WERI-Rb-1 (cell line): ENCODE measurements around the gene ADAMTS20.
A peak's percentile ranks its signal among the peaks of the same experiment; 100 is the strongest.

Experiments used
- DNase-seq: peaks from one replicate; pipeline ENCODE4 v3.0.0-alpha.2; 2020
- H3K27ac ChIP-seq: fragments of 250-450 bp; sonication (Bioruptor Pico); 2 replicates; pipeline ENCODE4 v1.5.1; 2020; ENCODE audit warnings: mild to moderate bottlenecking, moderate library complexity
- H3K27me3 ChIP-seq: fragments of 250-450 bp; sonication (Bioruptor Pico); 2 replicates; pipeline ENCODE4 v1.5.1; 2021; ENCODE audit warnings: mild to moderate bottlenecking, low read depth, moderate library complexity; ENCODE audit not compliant: insufficient read depth, severe bottlenecking
- H3K36me3 ChIP-seq: fragments of 250-450 bp; sonication (Bioruptor Pico); 2 replicates; pipeline ENCODE4 v1.5.1; 2020; ENCODE audit warnings: mild to moderate bottlenecking, moderate library complexity
- H3K4me3 ChIP-seq: 2 replicates; pipeline ENCODE4 v1.5.1; 2011; ENCODE audit warnings: low read depth, mild to moderate bottlenecking, control low read depth, low read length
- H3K9me3 ChIP-seq: fragments of 250-450 bp; sonication (Bioruptor Pico); 2 replicates; pipeline ENCODE4 v1.5.1; 2021; ENCODE audit warnings: mild to moderate bottlenecking, moderate library complexity; ENCODE audit not compliant: severe bottlenecking
- CTCF ChIP-seq: IDR thresholded peaks from 2 replicates; pipeline ENCODE4 v1.5.1; 2011; ENCODE audit warnings: low read depth, mild to moderate bottlenecking, control low read depth, inconsistent platforms, low read length

Gene ADAMTS20

GRCh38 chr12:43462080-43462479 lies 89.9 kb downstream of the ADAMTS20 start:
- Histone ChIP-seq H3K36me3 (no peaks in the 10 kb centered on the region), H3K9me3 (no peaks in the 10 kb centered on the region), H3K27ac (no peak overlapping the region), H3K27me3 (no peaks in the 10 kb centered on the region), H3K4me3 (no peak overlapping the region)
- TF ChIP-seq CTCF, result no peak
- no peak for DNase-seq

- no peaks in the 10 kb centered on the region for H3K27me3 ChIP-seq
- H3K9me3 ChIP-seq, result peaks cover 4% of the 10 kb centered on the region
- H3K36me3 ChIP-seq, result no peaks in the 10 kb centered on the region
- no peak for DNase-seq
- no peak for TF ChIP-seq CTCF
- H3K27ac ChIP-seq, result no peak overlapping the region
- H3K4me3 ChIP-seq, result no peak overlapping the region
Observed at GRCh38 chr12:43459285-43459684, 92.7 kb downstream of the ADAMTS20 start.

GRCh38 chr12:43453761-43454160 lies 98.2 kb downstream of the ADAMTS20 start:
- H3K4me3 ChIP-seq, result no peak overlapping the region
- H3K36me3 ChIP-seq, result no peaks in the 10 kb centered on the region
- no peak for TF ChIP-seq CTCF
- H3K27me3 ChIP-seq, result no peaks in the 10 kb centered on the region
- H3K9me3 ChIP-seq, result peaks cover 4% of the 10 kb centered on the region
- DNase-seq, result no peak
- H3K27ac ChIP-seq, result no peak overlapping the region

GRCh38 chr12:43444940-43445564 lies 107.0 kb downstream of the ADAMTS20 start:
- Histone ChIP-seq H3K27ac (no peak overlapping the region), H3K4me3 (no peak overlapping the region), H3K27me3 (no peaks in the 10 kb centered on the region), H3K36me3 (no peaks in the 10 kb centered on the region), H3K9me3 (no peaks in the 10 kb centered on the region)
- peak; percentile 73 for TF ChIP-seq CTCF
- peak; percentile 67 for DNase-seq

- Histone ChIP-seq H3K27ac (no peak overlapping the region), H3K4me3 (no peak overlapping the region), H3K27me3 (no peaks in the 10 kb centered on the region), H3K9me3 (no peaks in the 10 kb centered on the region), H3K36me3 (no peaks in the 10 kb centered on the region)
- no peak for DNase-seq
- TF ChIP-seq CTCF, result no peak
Observed at GRCh38 chr12:43436597-43436996, 115.4 kb downstream of the ADAMTS20 start.

GRCh38 chr12:43434614-43435013 lies 117.4 kb downstream of the ADAMTS20 start:
- H3K4me3 ChIP-seq, result no peak overlapping the region
- H3K27me3 ChIP-seq, result no peaks in the 10 kb centered on the region
- TF ChIP-seq CTCF, result no peak
- no peaks in the 10 kb centered on the region for H3K9me3 ChIP-seq
- H3K36me3 ChIP-seq, result no peaks in the 10 kb centered on the region
- no peak for DNase-seq
- no peak overlapping the region for H3K27ac ChIP-seq
